ENCODE measurements around the gene BTBD9.

DNA sequence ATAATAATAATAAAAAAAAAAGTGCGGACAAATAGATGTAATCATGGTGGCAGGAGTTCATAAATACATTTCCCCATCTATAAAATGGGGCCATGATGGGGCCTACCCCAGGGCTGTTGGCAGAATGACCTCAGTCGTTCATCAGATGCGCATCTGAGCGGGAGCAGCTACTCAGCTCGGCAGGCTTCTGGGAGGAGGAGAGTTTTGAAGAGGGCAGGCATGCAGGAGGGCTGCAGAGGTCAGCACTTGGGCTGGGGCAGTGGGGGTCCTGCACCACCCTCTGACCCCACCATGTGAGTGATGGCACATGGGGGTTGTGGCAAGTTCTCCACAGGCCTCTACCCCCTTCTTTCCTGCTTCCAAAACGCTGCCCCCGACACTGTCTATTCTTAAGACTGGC is 446.7 kb downstream of the BTBD9 start:
- TF ChIP-seq, protein P1, sequence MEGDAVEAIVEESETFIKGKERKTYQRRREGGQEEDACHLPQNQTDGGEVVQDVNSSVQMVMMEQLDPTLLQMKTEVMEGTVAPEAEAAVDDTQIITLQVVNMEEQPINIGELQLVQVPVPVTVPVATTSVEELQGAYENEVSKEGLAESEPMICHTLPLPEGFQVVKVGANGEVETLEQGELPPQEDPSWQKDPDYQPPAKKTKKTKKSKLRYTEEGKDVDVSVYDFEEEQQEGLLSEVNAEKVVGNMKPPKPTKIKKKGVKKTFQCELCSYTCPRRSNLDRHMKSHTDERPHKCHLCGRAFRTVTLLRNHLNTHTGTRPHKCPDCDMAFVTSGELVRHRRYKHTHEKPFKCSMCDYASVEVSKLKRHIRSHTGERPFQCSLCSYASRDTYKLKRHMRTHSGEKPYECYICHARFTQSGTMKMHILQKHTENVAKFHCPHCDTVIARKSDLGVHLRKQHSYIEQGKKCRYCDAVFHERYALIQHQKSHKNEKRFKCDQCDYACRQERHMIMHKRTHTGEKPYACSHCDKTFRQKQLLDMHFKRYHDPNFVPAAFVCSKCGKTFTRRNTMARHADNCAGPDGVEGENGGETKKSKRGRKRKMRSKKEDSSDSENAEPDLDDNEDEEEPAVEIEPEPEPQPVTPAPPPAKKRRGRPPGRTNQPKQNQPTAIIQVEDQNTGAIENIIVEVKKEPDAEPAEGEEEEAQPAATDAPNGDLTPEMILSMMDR (conservative IDR thresholded peaks at IDR 0.05), result no peak
- no peak for TF ChIP-seq EZH2 (IDR thresholded peaks at IDR 0.05; ENCODE audit: low read depth)

Measured in PC-9 (cell line).